ENCODE results near the gene PYROXD2.

PYROXD2 gene

DNA sequence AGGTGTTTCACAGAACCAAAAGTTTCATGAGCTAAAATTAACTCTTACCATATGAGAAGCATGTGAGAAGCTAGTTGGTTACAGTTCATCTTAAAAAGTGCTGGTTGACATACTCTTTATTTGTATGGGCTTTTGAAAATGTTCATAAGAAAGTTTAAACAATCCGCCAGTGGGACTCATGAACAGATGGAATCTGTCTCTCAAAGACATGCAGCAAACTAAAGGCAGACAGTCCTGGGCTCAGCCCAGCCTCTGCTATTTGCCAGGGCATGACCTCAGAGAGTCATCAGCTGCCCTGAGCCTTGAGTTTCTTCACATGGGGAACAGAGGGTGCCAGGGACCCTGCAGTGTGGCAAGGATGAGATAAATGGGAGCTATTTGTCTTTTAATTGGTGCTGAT is 3.2 kb downstream of the PYROXD2 start:
- no peak for DNase-seq

DNA sequence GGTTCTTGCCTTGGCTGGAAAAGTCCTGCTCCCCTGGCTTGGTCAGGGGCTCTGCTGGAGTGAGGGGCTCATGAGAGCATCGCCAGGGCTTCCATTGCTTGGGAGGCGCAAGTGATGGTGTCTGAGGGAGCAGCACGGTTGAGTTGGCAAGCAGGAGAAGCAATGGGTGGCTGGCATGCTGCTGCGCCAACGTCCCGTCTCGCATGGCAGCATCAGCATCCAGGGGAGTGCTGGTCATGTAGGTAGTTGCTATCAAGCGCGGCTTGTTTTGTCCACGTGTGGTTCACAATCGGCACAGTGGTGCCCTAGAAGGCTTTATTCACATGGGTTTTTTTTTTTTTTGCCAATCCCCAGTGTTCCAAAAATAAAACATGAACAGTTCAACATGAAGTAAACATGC is 3.8 kb downstream of the PYROXD2 start:
- no peak for DNase-seq

DNA sequence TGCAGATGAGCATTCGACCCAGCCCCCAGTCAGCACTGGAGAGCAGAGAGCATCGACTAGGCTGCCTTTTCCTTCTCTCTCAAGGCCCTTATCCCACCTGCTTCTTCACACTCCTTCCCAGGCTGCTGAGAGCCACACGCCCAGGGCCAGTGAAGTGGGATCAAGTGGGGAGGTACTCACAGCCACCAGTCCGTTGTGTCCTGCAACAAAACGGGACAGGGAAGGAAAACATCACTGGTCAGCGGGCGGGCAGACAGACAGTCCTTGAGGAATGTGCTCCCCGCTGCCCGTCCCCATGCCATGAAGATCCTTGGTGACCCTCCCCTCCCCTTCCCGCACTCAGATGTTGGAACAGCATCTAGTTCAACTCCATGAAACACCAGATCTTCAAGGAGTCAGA is 4.2 kb downstream of the PYROXD2 start:
- DNase-seq, result no peak

DNA sequence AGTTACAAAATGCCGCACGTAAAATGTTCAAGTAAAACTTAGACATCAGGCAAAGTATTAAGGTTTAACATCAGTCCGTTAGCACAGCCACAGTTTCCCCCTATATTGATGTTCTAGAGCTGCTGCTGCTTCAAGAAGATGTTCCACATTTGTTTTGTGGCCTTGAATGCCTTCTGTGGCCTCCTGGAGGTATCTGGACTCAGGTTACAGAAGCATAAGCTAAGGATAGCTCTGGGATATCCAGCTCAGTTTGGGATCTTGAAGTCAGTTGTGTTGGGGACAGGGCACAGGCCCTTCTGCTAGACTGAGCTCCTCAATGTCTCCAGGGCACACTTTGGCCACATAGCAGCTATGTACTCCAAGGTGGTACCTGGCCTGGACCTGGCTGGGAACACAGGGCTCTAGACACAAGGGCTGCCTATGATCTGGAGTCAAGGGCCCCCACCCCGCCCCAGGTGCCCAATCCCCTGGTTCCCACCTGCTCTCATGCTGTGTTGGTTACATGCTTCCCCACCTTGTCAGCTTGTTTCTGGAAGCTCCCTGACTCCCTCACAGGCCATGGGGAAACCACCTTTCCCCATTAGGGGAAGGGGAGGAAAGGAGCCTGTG is 4.7 kb downstream of the PYROXD2 start:
- DNase-seq, result no peak

DNA sequence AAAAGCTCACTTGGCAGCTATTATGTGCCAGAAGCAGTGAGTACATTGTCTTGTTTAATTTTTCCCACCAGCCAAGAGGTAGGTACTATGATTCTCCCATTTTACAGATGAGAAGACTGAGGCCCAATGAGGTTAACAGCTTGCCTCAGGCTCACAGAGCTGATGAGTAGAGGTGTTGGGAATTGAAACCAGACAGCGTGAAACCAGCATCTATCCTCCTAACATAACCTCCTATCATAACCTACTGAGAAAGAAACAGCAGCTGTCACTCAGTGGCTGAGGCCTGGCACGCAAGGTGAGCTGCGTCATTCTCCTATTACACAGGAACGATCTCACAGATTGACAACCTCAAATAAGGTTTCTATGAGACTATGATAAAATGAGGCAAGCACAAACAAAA is 6.2 kb downstream of the PYROXD2 start:
- no peak for DNase-seq

DNA sequence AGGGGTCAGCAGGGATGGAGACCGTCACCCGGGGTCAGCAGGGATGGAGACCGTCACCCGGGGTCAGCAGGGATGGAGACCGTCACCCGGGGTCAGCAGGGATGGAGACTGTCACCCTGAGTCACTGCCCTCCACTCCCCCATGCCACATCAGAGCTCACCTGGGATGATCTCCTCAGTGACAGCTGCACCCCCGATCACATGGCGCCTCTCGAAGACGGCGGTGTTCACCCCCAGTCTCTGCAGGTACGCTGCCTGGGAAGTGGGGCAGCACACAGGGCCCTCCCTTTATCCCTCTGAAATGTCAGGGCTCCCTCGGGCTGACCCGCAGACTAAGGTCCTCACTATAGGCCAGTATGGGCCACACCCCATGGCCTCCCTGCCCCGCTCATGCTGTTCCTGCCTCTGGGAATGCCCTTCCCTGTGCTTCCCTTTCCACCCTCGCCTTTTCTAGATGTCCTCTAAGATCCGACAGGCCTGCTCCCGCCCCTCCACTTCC is 7.2 kb downstream of the PYROXD2 start:
- no peak for DNase-seq

DNA sequence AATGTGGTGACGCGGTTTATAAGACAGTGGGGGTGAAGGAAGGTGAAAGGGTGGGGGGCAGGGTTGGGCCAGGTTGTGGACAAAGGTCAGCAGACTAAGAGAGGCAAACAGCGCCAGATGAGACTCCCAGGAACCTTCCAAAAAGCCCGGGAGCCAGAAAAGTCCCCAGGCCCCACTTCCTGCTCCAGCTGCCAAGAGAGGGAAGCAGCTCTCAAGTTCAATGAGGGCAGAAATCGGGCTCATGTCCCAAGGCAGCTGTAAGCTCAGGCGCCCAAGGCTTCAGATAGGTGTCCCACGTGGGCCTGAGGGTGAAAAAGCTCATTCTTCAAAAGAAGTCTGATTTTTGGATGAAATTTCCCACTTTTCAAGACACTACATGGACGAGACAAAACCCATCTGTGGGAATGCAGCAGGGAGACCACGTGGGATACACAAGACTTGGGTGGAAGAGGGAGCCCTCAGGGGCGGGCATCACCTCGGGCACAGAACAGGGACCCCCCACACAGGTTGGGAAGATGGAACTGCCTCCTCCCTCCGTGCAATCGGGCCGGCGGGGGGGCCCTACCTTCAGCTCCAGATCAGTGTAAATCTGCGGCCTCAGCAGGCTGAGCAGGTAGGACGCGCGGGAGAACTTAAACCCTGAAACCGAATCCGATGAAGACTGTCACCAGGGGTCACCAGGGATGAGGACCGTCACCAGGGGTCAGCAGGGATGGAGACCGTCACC is 7.8 kb downstream of the PYROXD2 start:
- no peak for DNase-seq

DNA sequence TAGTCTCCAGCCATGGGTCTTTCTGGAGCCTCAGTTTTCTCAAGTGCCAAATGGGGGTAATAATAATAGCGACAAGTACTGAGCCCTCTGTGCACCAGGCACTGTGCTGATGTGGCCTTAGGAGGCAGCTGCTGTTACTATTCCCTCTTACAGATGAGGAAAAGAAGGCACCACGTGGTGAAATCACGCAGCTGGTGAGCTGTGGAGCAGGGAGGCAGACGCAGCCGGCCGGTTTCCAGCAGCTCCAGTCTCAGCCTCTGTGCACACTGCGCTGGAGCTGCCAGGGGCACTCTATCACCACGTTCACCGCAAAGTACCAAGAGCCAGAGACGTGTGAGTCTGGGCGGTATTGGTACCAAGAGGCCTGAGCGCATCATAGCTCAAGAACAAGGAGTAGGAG is 9.6 kb downstream of the PYROXD2 start:
- no peak for DNase-seq

DNA sequence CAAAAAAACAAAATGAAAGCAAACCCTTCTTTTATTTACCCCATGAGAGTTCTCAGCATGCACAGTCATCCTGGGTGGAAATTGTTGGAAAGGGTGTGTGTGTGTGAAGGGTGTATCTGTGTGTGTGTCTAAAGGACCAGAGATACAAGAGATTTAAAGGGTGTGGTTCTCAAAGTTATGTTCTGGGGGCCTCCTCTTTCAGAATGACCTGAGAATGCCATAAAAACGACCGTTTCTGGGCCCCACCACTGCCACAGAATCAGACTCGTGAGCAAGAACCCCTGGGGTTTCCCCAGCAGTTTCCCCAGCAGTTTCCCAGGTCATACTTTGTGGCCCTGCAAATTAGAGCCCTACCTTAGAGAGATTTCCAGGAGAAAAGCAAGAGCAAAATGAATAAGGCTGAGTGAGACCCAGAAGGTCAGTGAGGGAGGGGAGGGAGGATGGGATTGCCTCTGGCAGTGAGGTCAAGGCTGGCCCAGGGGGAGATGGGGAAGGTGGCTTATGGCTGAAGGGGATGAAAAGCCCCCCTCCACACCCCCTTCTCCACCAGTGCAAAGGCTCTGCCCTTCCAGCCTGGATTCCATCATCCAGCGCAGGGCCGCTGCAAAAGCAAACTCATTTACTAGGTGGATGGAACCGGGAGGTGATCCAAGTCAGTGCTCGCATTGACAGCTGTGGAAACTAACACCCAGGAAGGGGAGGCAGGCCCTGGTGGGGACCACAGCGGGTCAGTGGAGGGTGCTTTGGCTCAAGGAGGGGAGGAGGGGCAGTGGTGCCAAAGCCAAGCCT is 10.2 kb downstream of the PYROXD2 start:
- DNase-seq, result no peak

DNA sequence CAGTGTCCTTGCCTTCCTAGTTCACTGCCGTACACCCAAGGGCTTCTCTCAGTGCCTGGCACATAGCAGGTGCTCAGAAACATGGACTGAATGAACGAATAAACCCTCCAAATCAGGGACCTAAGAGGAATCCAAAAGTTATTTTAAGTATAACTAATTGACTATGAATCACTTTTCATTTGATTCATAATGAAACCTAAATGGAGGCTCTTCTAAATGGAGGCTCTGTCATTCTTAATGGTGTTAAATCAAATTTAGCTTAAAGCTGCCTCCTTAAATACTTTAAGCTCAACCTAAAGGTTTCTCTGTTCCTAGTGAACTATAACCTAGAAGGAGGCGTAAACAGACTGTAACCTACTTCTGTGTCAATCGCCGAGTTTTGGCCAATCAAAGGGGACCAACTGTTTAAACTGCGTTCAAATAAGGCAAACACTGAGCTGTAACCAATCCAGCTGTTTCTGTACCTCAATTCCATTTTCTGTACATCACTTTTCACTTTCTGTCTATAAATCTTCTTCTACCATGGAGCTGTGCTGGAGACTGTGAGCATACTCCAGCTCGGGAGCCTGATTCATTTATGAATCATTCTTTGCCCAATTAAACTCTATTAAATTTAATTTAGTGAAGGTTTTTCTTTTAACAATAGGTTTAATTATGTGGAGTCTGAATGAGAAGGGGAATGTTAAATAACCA is 11.0 kb downstream of the PYROXD2 start:
- no peak for DNase-seq

DNA sequence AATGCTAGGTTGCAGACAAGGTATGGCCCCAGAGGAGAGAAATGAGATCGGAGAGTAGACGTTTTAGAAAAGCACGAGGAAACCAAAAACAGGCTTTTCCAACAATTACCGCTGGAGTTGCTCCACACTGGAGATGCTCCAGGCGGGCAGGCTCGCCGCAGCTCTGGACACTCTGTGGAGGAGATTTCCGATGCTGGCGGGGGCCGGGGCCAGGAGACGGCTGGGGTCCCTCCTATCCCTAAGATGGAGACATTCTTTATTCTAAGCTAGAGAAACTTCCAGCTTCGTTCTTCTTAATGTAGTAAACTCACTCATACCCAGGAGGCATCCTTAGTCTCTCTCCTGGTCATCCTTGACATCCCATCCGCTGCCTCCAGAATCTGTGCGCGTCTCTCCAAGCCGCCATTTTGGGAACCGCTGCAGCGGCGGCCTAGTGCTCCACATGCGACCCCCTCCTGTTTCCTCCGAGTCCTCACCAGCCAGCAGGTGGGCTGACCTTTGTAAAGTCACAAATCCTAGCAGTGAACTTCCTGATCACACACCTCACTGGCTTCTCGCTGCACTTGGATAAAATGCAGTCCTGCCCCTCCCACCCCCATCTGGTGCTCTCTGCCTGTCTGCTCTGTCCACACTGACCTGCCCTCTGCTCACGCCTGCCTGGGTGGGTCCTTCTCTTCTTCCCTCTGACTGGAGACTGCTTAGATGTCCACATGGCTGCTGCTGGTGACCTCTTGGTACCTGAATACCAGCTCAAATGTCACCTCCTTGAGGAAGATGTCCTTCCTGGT is 11.9 kb downstream of the PYROXD2 start:
- no peak for DNase-seq

DNA sequence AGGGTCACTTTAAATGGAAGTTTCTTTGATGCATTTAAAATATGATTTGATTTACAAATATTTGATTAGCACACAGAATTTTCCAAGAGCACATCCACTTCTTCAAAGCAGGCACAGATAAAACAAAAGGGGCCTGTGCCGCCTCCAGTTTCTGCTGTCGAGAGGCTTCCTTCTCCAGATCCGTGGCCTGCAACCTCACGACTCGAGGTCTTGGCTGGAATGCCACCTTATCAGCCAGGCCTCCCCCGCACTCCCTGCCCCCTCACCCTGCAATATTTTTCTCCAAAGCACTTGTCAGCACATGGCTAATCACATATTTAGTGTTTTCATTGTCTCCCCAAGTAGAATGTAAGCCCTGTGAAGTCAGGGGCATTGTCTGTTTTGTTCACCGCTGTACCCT is 12.5 kb downstream of the PYROXD2 start:
- DNase-seq, result no peak

DNA sequence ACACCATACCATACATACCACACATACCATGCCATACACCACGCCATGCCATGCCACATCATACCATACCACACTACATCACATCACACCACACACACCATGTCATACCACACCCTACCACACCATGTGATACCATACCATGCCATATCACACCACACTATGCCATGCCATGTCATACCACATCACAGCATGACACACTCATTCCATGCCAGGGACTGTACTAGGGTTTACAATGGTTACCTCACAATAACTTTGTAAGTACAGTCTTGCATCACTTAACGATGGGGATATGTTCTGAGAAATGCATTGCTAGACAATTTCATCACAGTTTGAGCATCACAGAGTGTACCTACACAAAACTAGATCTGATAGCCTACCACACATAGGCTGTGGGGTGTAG is 14.5 kb downstream of the PYROXD2 start:
- DNase-seq, result no peak

DNA sequence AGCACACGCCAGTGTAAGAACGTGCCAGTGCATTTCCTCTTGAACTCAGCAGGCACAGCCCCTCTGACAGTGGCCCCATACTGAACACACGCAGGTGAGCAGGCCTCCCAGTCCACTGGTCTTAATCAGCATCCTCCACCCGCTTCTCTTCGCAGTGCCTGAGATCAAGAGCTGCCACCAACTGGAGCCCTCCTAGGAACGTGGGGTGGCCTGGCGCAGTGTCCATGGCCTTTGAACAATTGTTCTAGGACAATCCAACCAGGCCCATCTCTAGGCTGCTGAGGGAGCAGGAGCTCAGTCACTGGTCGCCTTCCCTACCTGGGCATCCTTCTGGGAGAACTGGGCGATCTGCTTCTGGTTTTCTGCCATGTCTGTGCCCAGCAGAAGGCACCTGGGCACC is 15.2 kb downstream of the PYROXD2 start:
- DNase-seq, result no peak

DNA sequence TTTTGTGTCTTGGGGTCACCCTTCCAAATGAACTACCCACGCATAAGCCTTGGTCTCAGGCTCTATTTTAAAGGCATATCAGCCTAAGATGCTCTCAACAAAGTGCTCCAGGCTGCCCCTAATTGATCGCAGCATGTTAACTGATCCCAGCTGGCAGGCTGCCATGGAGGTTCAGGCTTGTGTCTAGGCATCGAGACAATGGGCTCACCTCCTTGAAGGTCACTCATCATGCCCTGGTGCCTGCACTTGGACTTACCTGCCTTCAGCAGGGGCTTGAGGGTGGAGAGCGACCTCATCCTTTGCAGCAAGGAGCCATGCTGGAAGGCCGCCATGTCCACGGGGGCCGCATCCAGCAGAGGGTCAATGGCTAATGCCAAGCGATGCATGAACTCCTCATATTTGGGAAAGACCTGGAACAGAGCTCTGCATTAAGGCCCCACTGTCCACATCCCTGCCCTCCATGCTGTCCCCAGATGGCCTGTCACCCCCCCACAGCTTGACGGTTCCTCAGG is 17.8 kb downstream of the PYROXD2 start:
- DNase-seq, result no peak

DNA sequence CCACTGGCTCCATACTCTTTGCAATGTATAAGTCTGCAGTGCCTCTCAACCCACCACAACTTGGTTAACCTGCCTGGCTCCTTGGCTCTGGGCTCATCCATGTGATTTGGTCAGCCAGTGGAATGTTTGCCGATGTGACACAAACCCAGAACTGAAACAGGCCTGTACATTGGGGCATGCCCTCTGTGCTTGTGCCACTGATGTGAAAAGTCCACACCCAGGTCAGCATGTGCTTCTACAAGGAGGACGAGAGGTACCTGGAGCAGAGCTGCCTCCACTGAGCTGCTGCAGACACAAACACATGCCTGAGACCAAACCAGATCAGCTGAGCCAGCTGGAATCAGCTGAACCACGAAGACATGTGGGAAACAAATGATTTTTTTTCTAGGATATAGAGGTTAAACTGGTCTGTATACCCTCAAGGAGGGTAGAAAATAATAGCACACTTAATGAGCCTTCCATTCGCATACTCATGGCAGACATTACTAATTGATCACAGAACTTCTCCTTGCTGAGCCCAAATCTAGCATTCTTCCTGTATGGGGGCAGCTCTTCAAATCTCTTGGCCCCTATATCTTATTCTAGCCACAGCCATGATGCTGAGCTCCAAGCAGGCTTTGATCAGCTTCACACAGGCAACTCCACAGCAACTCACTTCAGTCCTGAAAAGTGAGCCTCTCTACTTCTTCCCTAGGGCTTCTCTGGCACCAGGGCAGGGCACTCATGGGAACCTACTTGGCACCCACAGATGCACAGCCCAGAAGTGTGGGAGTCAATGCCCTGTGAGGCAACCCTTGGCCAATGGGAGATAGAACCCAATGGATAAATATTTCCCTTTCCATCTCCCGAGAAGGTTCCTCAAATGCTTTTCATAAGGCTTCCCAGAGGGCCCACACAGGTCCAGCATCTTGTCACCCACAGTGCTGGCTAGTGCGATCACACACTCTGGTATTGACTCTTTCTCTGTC is 18.6 kb downstream of the PYROXD2 start:
- no peak for DNase-seq

DNA sequence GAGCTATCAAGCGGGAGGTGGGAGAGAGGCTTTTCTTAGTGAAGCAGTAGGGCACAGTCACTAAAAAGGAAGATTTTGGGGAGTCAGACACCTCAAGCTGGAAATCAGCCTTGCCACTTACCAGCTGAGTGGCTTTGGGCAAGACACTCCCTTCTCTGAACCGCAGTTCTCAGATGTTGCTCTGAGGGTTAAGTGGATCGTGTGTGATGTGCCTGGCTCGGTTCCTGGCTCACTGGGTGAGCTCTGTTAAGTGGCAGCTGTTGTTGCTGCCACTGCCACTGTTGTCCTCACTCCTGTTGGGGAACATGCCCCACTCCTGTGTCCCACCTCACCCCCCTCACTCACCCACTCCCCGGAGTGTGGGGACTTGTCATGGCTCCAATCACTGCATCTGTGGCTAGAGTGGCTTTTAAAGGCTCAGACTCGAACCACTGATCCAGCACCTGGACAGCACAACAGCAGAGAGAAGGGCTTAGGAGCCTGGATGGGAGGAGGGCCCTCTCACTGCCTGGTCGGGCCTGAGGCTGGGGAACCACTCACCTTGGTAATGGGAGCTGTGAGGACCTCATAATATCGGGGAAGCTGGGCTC is 20.0 kb downstream of the PYROXD2 start:
- no peak for DNase-seq

DNA sequence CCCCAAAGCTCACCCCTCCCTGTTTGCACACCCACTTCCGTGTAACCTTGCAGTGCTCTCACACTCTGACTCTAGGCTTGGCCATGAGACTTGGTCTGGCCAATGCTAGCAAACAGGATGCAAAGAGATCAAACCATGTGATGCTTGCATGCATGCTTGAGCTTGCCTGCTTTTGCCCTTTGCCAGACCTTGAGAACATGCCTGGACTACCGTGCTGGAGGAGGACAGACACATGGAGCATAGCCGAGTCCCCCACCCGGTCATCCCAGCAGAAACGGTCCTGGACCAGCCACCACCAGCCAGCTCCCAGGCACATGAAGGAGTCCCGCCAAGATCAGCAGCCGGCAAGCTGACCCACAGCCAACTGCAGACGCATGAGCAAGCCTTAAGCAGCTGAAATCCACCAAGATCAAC is 23.4 kb downstream of the PYROXD2 start:
- peak; percentile 29 to 69 for DNase-seq

DNA sequence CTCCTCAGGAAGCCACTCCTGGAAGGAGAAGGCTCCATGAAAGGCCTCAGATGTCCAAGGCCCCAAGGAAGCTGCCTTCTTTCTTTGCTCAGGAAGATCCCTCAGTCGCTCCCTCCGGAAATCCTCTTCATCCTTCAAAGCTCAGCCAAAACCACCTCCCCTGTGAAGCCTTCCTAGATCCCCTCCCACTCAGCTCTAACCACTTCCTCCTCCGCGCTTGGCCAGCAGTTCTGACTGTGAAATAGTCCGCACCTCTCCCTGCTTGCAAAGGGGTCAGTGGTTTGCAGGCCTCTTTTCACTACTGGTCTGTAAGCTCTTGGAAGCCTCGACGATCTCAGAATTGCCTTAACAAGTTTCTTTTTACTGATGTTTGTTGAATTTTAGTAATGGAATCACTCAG is 23.9 kb downstream of the PYROXD2 start:
- DNase-seq, result no peak

DNA sequence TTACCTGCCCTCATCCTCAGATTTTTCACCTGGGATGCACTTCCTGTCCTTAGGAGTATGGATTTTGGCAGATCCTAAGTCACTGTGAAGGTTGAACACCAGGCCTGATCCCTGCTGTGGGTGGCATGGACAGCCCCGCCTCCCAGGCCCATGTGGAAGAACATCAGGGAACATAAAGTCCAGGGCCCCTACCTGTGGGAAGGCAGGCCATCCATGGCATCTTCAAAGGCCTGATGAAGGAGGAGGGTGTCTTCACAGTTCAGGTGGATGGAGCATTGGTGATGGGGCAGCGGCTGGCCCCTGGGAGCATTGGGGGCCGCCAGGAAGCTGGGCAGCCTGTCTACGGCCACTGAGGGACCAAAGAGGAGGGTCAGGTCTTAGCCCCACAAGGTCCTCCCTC is 24.6 kb downstream of the PYROXD2 start:
- DNase-seq, result no peak

DNA sequence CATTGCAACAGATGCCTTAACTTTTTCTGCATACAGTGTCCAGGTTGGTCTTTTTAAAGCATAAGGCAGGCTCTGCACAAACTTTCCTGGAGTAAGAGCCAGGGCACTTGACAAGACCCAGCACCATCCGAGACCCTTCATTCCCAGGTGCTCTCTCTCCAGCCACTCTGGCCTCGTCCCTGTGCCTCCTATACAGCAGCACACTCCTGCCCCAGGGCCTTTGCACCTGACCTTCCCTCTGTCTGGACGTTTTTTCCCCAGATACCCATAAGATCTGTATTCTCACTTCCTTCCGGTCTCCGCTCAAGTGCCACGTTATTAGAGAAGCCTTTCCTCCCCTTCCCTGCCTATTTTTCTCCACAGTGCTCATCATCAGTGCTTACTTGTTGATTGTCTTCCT is 25.6 kb downstream of the PYROXD2 start:
- DNase-seq, result no peak
